GM12878 (cell line): ENCODE data around the gene EFNA2. TPM values are rescaled to one million over a fixed set of nuclear protein-coding genes. Genes with fewer than 3 reads are reported as not detected.

Experiments used
- polyA plus RNA-seq, 11 experiments: library from polyadenylated mRNA; depleted of rRNA in 4 of 11; unstranded in 6 of 11; stranded (reverse) in 5 of 11; fragments of >200 nt; fragmentation: Nextera tagmentation in 4 of 11; fragmentation: Illumina TruSeq in 1 of 11; extraction: Ambion mirVana in 4 of 11; extraction: Trizol in 1 of 11; gene quantifications; 1 replicate in 1 of 11; 2 replicates in 10 of 11; pipeline versions ENCODE4 v1.2.1 to v1.2.3, GENCODE V29; 2011 to 2016; ENCODE audit warnings: inconsistent platforms in 2 of 11, missing spikeins in 2 of 11, low read depth in 1 of 11
- total RNA-seq, 4 experiments: library from RNA; depleted of rRNA in 3 of 4; stranded (reverse); fragments of >200 nt in 3 of 4; fragmentation: Illumina TruSeq in 1 of 4; extraction: Trizol in 1 of 4; gene quantifications; 2 replicates each; pipeline versions ENCODE4 v1.2.1 to v1.2.3, GENCODE V29; 2013 to 2021

Gene EFNA2
- total and polyA plus RNA-seq, 10 of the 15 experiments (the other 5 are each of a cell fraction or from before 2014, with no cell fraction given), result not detected

Other genes starting within 250 kb of the EFNA2 start
Only the 7 nearest of the 21 such genes appear.
- 62.0 and 65.7 TPM in 2 replicates for gene STK11, start 80.1 kb upstream of the EFNA2 start, total RNA-seq (2014; rRNA removed)
- gene STK11, start 80.1 kb upstream of the EFNA2 start, total RNA-seq (2014; rRNA removed; fragmentation: Illumina TruSeq; extraction: Trizol), result 30.7 and 34.3 TPM in 2 replicates
- gene STK11, start 80.1 kb upstream of the EFNA2 start, total RNA-seq (2021), result 64.6 and 71.0 TPM in 2 replicates
- 30.2 and 31.3 TPM in 2 replicates for gene STK11, start 80.1 kb upstream of the EFNA2 start, polyA plus RNA-seq (2011; rRNA removed)
- 8.5 and 16.3 TPM in 2 replicates for gene STK11, start 80.1 kb upstream of the EFNA2 start, polyA plus RNA-seq (2014; fragmentation: Illumina TruSeq; extraction: Trizol)
- under 1 TPM; 0.33 to 0.74 TPM for gene STK11, start 80.1 kb upstream of the EFNA2 start, polyA plus RNA-seq (2014; fragmentation: Nextera tagmentation; extraction: Ambion mirVana)
- gene STK11, start 80.1 kb upstream of the EFNA2 start, polyA plus RNA-seq (2014; rRNA removed), result 57.0 and 69.5 TPM in 2 replicates
- 1 to 10 TPM; 4.9 to 5.4 TPM for gene STK11, start 80.1 kb upstream of the EFNA2 start, polyA plus RNA-seq (2016; fragmentation: Nextera tagmentation; extraction: Ambion mirVana)
- 0.44 and 0.51 TPM in 2 replicates for gene CBARP, start 47.9 kb upstream of the EFNA2 start, total RNA-seq (2014; rRNA removed)
- 0.05 and 0.09 TPM in 2 replicates for gene CBARP, start 47.9 kb upstream of the EFNA2 start, total RNA-seq (2014; rRNA removed; fragmentation: Illumina TruSeq; extraction: Trizol)
- gene CBARP, start 47.9 kb upstream of the EFNA2 start, total RNA-seq (2021), result 0.59 and 0.61 TPM in 2 replicates
- gene CBARP, start 47.9 kb upstream of the EFNA2 start, polyA plus RNA-seq (2011; rRNA removed), result 0.03 and 0.04 TPM in 2 replicates
- 0.04 TPM in 1 of 2 replicates, not detected in the other for gene CBARP, start 47.9 kb upstream of the EFNA2 start, polyA plus RNA-seq (2014; fragmentation: Illumina TruSeq; extraction: Trizol)
- not detected for gene CBARP, start 47.9 kb upstream of the EFNA2 start, polyA plus RNA-seq (2014; fragmentation: Nextera tagmentation; extraction: Ambion mirVana)
- 0.55 and 0.93 TPM in 2 replicates for gene CBARP, start 47.9 kb upstream of the EFNA2 start, polyA plus RNA-seq (2014; rRNA removed)
- gene CBARP, start 47.9 kb upstream of the EFNA2 start, polyA plus RNA-seq (2016; fragmentation: Nextera tagmentation; extraction: Ambion mirVana), result under 1 TPM in 1 of 2 experiments, not detected in 1; 0.18 TPM
- 45.8 and 52.5 TPM in 2 replicates for gene ATP5F1D, start 44.1 kb upstream of the EFNA2 start, total RNA-seq (2014; rRNA removed)
- 18.9 and 23.6 TPM in 2 replicates for gene ATP5F1D, start 44.1 kb upstream of the EFNA2 start, total RNA-seq (2014; rRNA removed; fragmentation: Illumina TruSeq; extraction: Trizol)
- gene ATP5F1D, start 44.1 kb upstream of the EFNA2 start, total RNA-seq (2021), result 304 and 305 TPM in 2 replicates
- gene ATP5F1D, start 44.1 kb upstream of the EFNA2 start, polyA plus RNA-seq (2011; rRNA removed), result 18.5 and 46.6 TPM in 2 replicates
- gene ATP5F1D, start 44.1 kb upstream of the EFNA2 start, polyA plus RNA-seq (2014; fragmentation: Illumina TruSeq; extraction: Trizol), result 1.4 and 12.8 TPM in 2 replicates
- gene ATP5F1D, start 44.1 kb upstream of the EFNA2 start, polyA plus RNA-seq (2014; fragmentation: Nextera tagmentation; extraction: Ambion mirVana), result 10 to 100 TPM in 1 of 2 experiments, 1 to 10 TPM in 1; 7.2 to 45.0 TPM
- gene ATP5F1D, start 44.1 kb upstream of the EFNA2 start, polyA plus RNA-seq (2014; rRNA removed), result 179 and 216 TPM in 2 replicates
- gene ATP5F1D, start 44.1 kb upstream of the EFNA2 start, polyA plus RNA-seq (2016; fragmentation: Nextera tagmentation; extraction: Ambion mirVana), result 100 to 1,000 TPM; 355 to 357 TPM
- gene MIDN, start 37.3 kb upstream of the EFNA2 start, total RNA-seq (2014; rRNA removed), result 6.1 and 8.4 TPM in 2 replicates
- 6.5 and 7.0 TPM in 2 replicates for gene MIDN, start 37.3 kb upstream of the EFNA2 start, total RNA-seq (2014; rRNA removed; fragmentation: Illumina TruSeq; extraction: Trizol)
- gene MIDN, start 37.3 kb upstream of the EFNA2 start, total RNA-seq (2021), result 51.5 and 52.3 TPM in 2 replicates
- 7.6 and 12.2 TPM in 2 replicates for gene MIDN, start 37.3 kb upstream of the EFNA2 start, polyA plus RNA-seq (2011; rRNA removed)
- gene MIDN, start 37.3 kb upstream of the EFNA2 start, polyA plus RNA-seq (2014; fragmentation: Illumina TruSeq; extraction: Trizol), result 4.2 and 7.9 TPM in 2 replicates
- under 1 TPM; 0.38 to 0.63 TPM for gene MIDN, start 37.3 kb upstream of the EFNA2 start, polyA plus RNA-seq (2014; fragmentation: Nextera tagmentation; extraction: Ambion mirVana)
- 30.9 and 33.7 TPM in 2 replicates for gene MIDN, start 37.3 kb upstream of the EFNA2 start, polyA plus RNA-seq (2014; rRNA removed)
- 1 to 10 TPM; 2.3 TPM for gene MIDN, start 37.3 kb upstream of the EFNA2 start, polyA plus RNA-seq (2016; fragmentation: Nextera tagmentation; extraction: Ambion mirVana)
- gene CIRBP, start 16.5 kb upstream of the EFNA2 start, total RNA-seq (2014; rRNA removed), result 216 and 225 TPM in 2 replicates
- gene CIRBP, start 16.5 kb upstream of the EFNA2 start, total RNA-seq (2014; rRNA removed; fragmentation: Illumina TruSeq; extraction: Trizol), result 228 and 243 TPM in 2 replicates
- 264 and 284 TPM in 2 replicates for gene CIRBP, start 16.5 kb upstream of the EFNA2 start, total RNA-seq (2021)
- gene CIRBP, start 16.5 kb upstream of the EFNA2 start, polyA plus RNA-seq (2011; rRNA removed), result 153 and 253 TPM in 2 replicates
- 152 and 313 TPM in 2 replicates for gene CIRBP, start 16.5 kb upstream of the EFNA2 start, polyA plus RNA-seq (2014; fragmentation: Illumina TruSeq; extraction: Trizol)
- 10 to 100 TPM; 27.6 to 52.4 TPM for gene CIRBP, start 16.5 kb upstream of the EFNA2 start, polyA plus RNA-seq (2014; fragmentation: Nextera tagmentation; extraction: Ambion mirVana)
- 335 and 370 TPM in 2 replicates for gene CIRBP, start 16.5 kb upstream of the EFNA2 start, polyA plus RNA-seq (2014; rRNA removed)
- gene CIRBP, start 16.5 kb upstream of the EFNA2 start, polyA plus RNA-seq (2016; fragmentation: Nextera tagmentation; extraction: Ambion mirVana), result 100 to 1,000 TPM; 162 to 166 TPM
- gene FAM174C, start 10.3 kb upstream of the EFNA2 start, total RNA-seq (2014; rRNA removed), result 52.8 and 57.6 TPM in 2 replicates
- 15.4 and 18.8 TPM in 2 replicates for gene FAM174C, start 10.3 kb upstream of the EFNA2 start, total RNA-seq (2014; rRNA removed; fragmentation: Illumina TruSeq; extraction: Trizol)
- gene FAM174C, start 10.3 kb upstream of the EFNA2 start, total RNA-seq (2021), result 71.8 and 73.0 TPM in 2 replicates
- 14.8 and 29.6 TPM in 2 replicates for gene FAM174C, start 10.3 kb upstream of the EFNA2 start, polyA plus RNA-seq (2011; rRNA removed)
- 1.1 and 8.1 TPM in 2 replicates for gene FAM174C, start 10.3 kb upstream of the EFNA2 start, polyA plus RNA-seq (2014; fragmentation: Illumina TruSeq; extraction: Trizol)
- 1 to 10 TPM in 1 of 2 experiments, under 1 TPM in 1; 0.89 to 6.9 TPM for gene FAM174C, start 10.3 kb upstream of the EFNA2 start, polyA plus RNA-seq (2014; fragmentation: Nextera tagmentation; extraction: Ambion mirVana)
- 94.6 and 104 TPM in 2 replicates for gene FAM174C, start 10.3 kb upstream of the EFNA2 start, polyA plus RNA-seq (2014; rRNA removed)
- gene FAM174C, start 10.3 kb upstream of the EFNA2 start, polyA plus RNA-seq (2016; fragmentation: Nextera tagmentation; extraction: Ambion mirVana), result 10 to 100 TPM; 72.0 to 79.9 TPM
- 107 and 143 TPM in 2 replicates for gene NDUFS7, start 98.0 kb downstream of the EFNA2 start, total RNA-seq (2014; rRNA removed)
- 18.5 and 24.1 TPM in 2 replicates for gene NDUFS7, start 98.0 kb downstream of the EFNA2 start, total RNA-seq (2014; rRNA removed; fragmentation: Illumina TruSeq; extraction: Trizol)
- gene NDUFS7, start 98.0 kb downstream of the EFNA2 start, total RNA-seq (2021), result 136 and 143 TPM in 2 replicates
- gene NDUFS7, start 98.0 kb downstream of the EFNA2 start, polyA plus RNA-seq (2011; rRNA removed), result 12.1 and 43.0 TPM in 2 replicates
- 1.5 and 5.1 TPM in 2 replicates for gene NDUFS7, start 98.0 kb downstream of the EFNA2 start, polyA plus RNA-seq (2014; fragmentation: Illumina TruSeq; extraction: Trizol)
- 10 to 100 TPM; 10.6 to 39.4 TPM for gene NDUFS7, start 98.0 kb downstream of the EFNA2 start, polyA plus RNA-seq (2014; fragmentation: Nextera tagmentation; extraction: Ambion mirVana)
- gene NDUFS7, start 98.0 kb downstream of the EFNA2 start, polyA plus RNA-seq (2014; rRNA removed), result 166 and 177 TPM in 2 replicates
- gene NDUFS7, start 98.0 kb downstream of the EFNA2 start, polyA plus RNA-seq (2016; fragmentation: Nextera tagmentation; extraction: Ambion mirVana), result 100 to 1,000 TPM; 261 to 282 TPM